Hepatocyte (in vitro differentiated cells): ENCODE results near the gene TUBB3.

Experiments
- EZH2 ChIP-seq: fragments of 200-600 bp; sonication (generic); IDR thresholded peaks from 2 replicates; pipeline ENCODE4 v1.6.1; 2016; ENCODE audit warnings: antibody characterized with exemption, mild to moderate bottlenecking, borderline replicate concordance
- TF ChIP-seq, protein P1 (sequence below): fragments of 200-600 bp; sonication (generic); IDR thresholded peaks from 2 replicates; pipeline ENCODE4 v1.5.1; 2016; ENCODE audit warnings: antibody characterized with exemption, mild to moderate bottlenecking; ENCODE audit not compliant: poor library complexity

DNA sequence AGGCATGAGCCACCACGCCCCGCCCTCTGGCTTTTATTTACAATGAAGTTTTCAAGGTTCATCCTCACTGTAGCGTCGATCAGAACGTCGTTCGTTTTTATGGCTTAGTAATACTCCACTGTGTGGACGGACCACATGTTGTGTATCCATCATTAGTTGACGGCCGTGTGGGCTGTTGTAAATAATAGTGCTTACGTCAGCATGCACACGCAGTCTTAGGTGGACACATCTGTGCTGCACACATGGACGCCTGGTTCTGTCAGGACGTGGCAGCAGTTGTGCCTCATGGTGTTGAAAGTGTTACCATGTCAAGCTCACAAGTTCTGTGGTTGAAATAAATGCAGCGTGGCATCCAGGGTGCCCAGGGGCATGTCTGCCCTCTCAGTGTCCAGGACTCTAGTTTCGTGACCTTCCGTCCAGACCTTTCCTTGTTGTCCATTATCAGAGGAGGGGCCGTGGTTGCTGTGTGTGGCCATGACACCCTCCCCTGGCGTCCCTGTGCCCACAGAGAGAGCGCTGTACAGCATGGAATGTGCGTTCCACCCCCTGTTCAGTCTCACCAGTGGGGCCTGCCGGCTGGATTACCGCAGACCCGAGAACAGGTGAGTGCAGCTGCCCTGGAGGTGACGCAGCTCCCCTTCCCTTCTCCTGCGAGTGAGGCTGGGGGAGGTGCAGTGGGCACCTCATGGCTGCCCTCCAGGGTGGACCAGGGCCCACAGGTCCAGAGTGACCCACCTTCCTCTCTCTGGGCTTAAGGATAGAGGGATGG is 27.5 kb upstream of the TUBB3 start:
- TF ChIP-seq, protein P1, sequence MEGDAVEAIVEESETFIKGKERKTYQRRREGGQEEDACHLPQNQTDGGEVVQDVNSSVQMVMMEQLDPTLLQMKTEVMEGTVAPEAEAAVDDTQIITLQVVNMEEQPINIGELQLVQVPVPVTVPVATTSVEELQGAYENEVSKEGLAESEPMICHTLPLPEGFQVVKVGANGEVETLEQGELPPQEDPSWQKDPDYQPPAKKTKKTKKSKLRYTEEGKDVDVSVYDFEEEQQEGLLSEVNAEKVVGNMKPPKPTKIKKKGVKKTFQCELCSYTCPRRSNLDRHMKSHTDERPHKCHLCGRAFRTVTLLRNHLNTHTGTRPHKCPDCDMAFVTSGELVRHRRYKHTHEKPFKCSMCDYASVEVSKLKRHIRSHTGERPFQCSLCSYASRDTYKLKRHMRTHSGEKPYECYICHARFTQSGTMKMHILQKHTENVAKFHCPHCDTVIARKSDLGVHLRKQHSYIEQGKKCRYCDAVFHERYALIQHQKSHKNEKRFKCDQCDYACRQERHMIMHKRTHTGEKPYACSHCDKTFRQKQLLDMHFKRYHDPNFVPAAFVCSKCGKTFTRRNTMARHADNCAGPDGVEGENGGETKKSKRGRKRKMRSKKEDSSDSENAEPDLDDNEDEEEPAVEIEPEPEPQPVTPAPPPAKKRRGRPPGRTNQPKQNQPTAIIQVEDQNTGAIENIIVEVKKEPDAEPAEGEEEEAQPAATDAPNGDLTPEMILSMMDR, result no peak
- no peak for TF ChIP-seq EZH2
